Endothelial cell of umbilical vein (primary cell): ENCODE results near the gene LGR4. TPM values are rescaled to one million over a fixed set of nuclear protein-coding genes. Genes with fewer than 3 reads are reported as not detected.

Source experiments
- BruUV-seq: library from RNA; stranded (reverse); fragments of 400-500 nt; replicated peaks from 2 replicates; lab custom pipeline; 2021; lab: Mats Ljungman, UMichigan
- CTCF ChIA-PET: fragments of 300-600, 350-600 bp; sonication (Branson Sonifier 250); formaldehyde crosslinking; loops from one replicate; lab custom pipeline; 2021; ENCODE audit warnings: antibody characterized with exemption, inconsistent platforms; lab: Charles Lee
- POLR2A ChIA-PET: fragments of 300-600, 350-600 bp; sonication (Branson Sonifier 250); formaldehyde crosslinking; loops from one replicate; lab custom pipeline; 2021; ENCODE audit warnings: antibody characterized with exemption, inconsistent platforms; lab: Charles Lee
- DNase-seq: peaks from one replicate; pipeline ENCODE4 v3.0.0-alpha.2; 2011; ENCODE audit warnings: low read depth, low spot score
- FAIRE-seq: peaks from 2 replicates; lab custom pipeline; 2011; peaks lifted over from hg19 to GRCh38; lab: Jason Lieb, UNC
- H2AFZ ChIP-seq: 2 replicates; pipeline ENCODE4 v1.6.0; 2012; ENCODE audit warnings: low read depth, low read length, control low read depth, inconsistent platforms
- H3K27ac ChIP-seq: 2 replicates; pipeline ENCODE4 v1.5.1; 2011; ENCODE audit warnings: low read depth, mild to moderate bottlenecking, control low read depth, low read length, moderate library complexity; ENCODE audit not compliant: insufficient read depth
- H3K27me3 ChIP-seq, 2 experiments: 2 replicates each; pipeline versions ENCODE4 v1.6.0 to v1.6.1; 2011; ENCODE audit warnings: low read length in 2 of 2, mixed read lengths in 1 of 2; ENCODE audit not compliant: control insufficient read depth in 2 of 2, insufficient read depth in 2 of 2
- H3K36me3 ChIP-seq, 2 experiments: 2 replicates in 1 of 2; 3 replicates in 1 of 2; pipeline ENCODE4 v1.5.1; 2011; ENCODE audit warnings: low read length in 2 of 2, mild to moderate bottlenecking in 1 of 2, moderate library complexity in 1 of 2; ENCODE audit not compliant: control insufficient read depth in 2 of 2, insufficient read depth in 2 of 2; ENCODE audit errors: extremely low read depth in 1 of 2
- H3K4me1 ChIP-seq: 3 replicates; pipeline ENCODE4 v1.5.1; 2011; ENCODE audit warnings: mild to moderate bottlenecking, low read length; ENCODE audit not compliant: control insufficient read depth, insufficient read depth; ENCODE audit errors: extremely low read depth
- H3K4me2 ChIP-seq: 2 replicates; pipeline ENCODE4 v1.6.1; 2011; ENCODE audit warnings: low read length, control low read depth, mixed read lengths; ENCODE audit not compliant: insufficient read depth
- H3K4me3 ChIP-seq, 3 experiments: fragments of 200-600 bp in 1 of 3; sonication (generic), shearing (Covaris generic) in 1 of 3; replicated peaks in 1 of 3; 2 replicates each; pipeline ENCODE4 v1.5.1; 2011 to 2016; ENCODE audit warnings: control low read depth in 3 of 3, low read length in 3 of 3, mild to moderate bottlenecking in 2 of 3, inconsistent platforms in 1 of 3, low read depth in 1 of 3, moderate library complexity in 1 of 3; ENCODE audit not compliant: insufficient read depth in 1 of 3
- H3K79me2 ChIP-seq: 2 replicates; pipeline ENCODE4 v1.6.0; 2012; ENCODE audit warnings: low read length, inconsistent platforms; ENCODE audit not compliant: control insufficient read depth, insufficient read depth
- H3K9ac ChIP-seq: replicated peaks from 2 replicates; pipeline ENCODE3; 2011; ENCODE audit warnings: low read length, control low read depth; ENCODE audit not compliant: insufficient read depth; ENCODE audit errors: extremely low read depth
- H3K9me1 ChIP-seq: replicated peaks from 3 replicates; pipeline ENCODE4 v1.6.0; 2011; ENCODE audit warnings: mild to moderate bottlenecking, low read length; ENCODE audit not compliant: control insufficient read depth, insufficient read depth; ENCODE audit errors: extremely low read depth
- H3K9me3 ChIP-seq: replicated peaks from 2 replicates; pipeline ENCODE4 v1.5.1; 2012; ENCODE audit warnings: low read length, inconsistent platforms; ENCODE audit not compliant: control insufficient read depth, insufficient read depth
- H4K20me1 ChIP-seq: replicated peaks from 2 replicates; pipeline ENCODE3; 2011; ENCODE audit warnings: mild to moderate bottlenecking, low read length; ENCODE audit not compliant: control insufficient read depth, insufficient read depth; ENCODE audit errors: extremely low read depth
- EZH2 ChIP-seq: IDR thresholded peaks from 2 replicates; pipeline ENCODE4 v1.6.1; 2012; ENCODE audit warnings: borderline replicate concordance, low read depth, mild to moderate bottlenecking, moderate library complexity, low read length, inconsistent platforms; ENCODE audit not compliant: severe bottlenecking
- FOS ChIP-seq: IDR thresholded peaks from 2 replicates; pipeline ENCODE4 v1.6.1; 2011; ENCODE audit warnings: mild to moderate bottlenecking, low read length, moderate library complexity, borderline replicate concordance; ENCODE audit not compliant: insufficient read depth
- GATA2 ChIP-seq: IDR thresholded peaks from 2 replicates; pipeline ENCODE4 v1.7.0; 2011; ENCODE audit warnings: low read depth, mild to moderate bottlenecking, moderate library complexity, mixed read lengths, low read length; ENCODE audit not compliant: insufficient read length, insufficient read depth
- JUN ChIP-seq: IDR thresholded peaks from 2 replicates; pipeline ENCODE4 v1.6.1; 2011; ENCODE audit warnings: borderline replicate concordance, low read depth; ENCODE audit not compliant: insufficient read length, insufficient read depth
- MYC ChIP-seq: IDR thresholded peaks from one replicate; pipeline ENCODE4 v1.6.1; 2011; ENCODE audit warnings: mild to moderate bottlenecking, low read depth, low read length
- POLR2A ChIP-seq: IDR thresholded peaks from 2 replicates; pipeline ENCODE4 v1.6.1; 2012; ENCODE audit warnings: low read depth, mild to moderate bottlenecking, control low read depth, low read length
- POLR2AphosphoS5 ChIP-seq: IDR thresholded peaks from 2 replicates; pipeline ENCODE4 v1.6.1; 2012; ENCODE audit warnings: low read depth, mild to moderate bottlenecking, control low read depth, low read length, moderate library complexity; ENCODE audit not compliant: insufficient read depth
- dilution Hi-C: fragments of 300-500 bp; cut with MboI; formaldehyde crosslinking; loops from one replicate; pipeline ENCODE4 v1.15.0; 2019; ENCODE audit warnings: low sequenced_read_pairs; ENCODE audit not compliant: extremely low pct_ligation_motif_present
- intact Hi-C: fragments of 100-400 bp; cut with micrococcal nuclease; formaldehyde crosslinking; loops from one replicate; pipeline ENCODE4 v1.10.0; 2022
- polyA plus RNA-seq, 4 experiments: library from polyadenylated mRNA; depleted of rRNA in 3 of 4; stranded (reverse) in 3 of 4; unstranded in 1 of 4; fragments of >200 nt; gene quantifications; 2 replicates each; pipeline versions ENCODE4 v1.2.1 to v1.2.3, GENCODE V29; 2011 to 2012; ENCODE audit warnings: missing spikeins in 1 of 4
- total RNA-seq: library from RNA; stranded (reverse); gene quantifications from 2 replicates; pipeline ENCODE4 v1.2.3, GENCODE V29; 2021
- TF ChIP-seq, protein P1 (sequence below), 2 donors: IDR thresholded peaks; 1 replicate in 1 of 2; 2 replicates in 1 of 2; pipeline ENCODE4 v1.5.1; 2011; ENCODE audit warnings: low read length in 2 of 2, mild to moderate bottlenecking in 2 of 2, moderate library complexity in 2 of 2, control low read depth in 1 of 2, inconsistent platforms in 1 of 2, low read depth in 1 of 2; ENCODE audit not compliant: insufficient read depth in 1 of 2; ENCODE audit errors: extremely low read depth in 1 of 2
- TF ChIP-seq, protein P2 (sequence below): IDR thresholded peaks from 2 replicates; pipeline ENCODE4 v1.6.1; 2011; ENCODE audit not compliant: insufficient read depth, insufficient read length

The LGR4 gene
- total and polyA plus RNA-seq, 2 donors (not counting 3 experiments of a cell fraction or from before 2014, with no cell fraction given): 1.3 to 3.1 TPM

DNA sequence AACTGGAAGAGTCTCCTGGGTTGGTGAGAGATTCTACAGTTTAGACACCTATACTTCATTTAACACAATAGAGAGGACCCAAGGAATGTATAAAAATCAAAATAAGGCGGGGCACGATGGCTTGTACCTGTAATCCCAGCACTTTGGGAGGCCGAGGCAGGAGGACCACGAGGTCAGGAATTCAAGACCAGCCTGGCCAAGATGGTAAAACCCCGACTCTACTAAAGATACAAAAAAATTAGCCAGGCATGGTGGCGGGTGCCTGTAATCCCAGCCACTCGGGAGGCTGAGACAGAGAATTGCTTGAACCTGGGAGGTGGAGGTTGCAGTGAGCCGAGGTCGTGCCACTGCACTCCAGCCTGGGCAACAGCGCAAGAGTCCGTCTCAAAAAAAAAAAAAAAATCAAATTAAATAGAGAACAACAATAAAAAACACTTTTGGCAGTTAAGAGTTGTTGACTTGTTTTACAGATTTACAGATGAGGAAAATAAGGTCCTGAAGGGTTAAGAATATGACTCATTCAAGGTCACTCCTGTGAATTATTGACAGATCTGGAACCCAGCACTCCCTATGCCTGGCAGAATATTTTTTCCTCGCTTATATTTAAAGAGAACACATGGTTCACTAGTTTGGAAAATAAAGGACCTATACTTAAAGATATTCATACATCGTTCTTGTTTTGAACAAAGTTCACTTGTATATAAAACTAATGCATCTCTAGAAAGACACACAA, 5.2 kb downstream of the LGR4 start:
- intact Hi-C loops: no loop called here
- Histone ChIP-seq H3K4me3 (no peak overlapping the region), H3K79me2 (no peaks in the 10 kb centered on the region), H3K9me1 (no peaks in the 10 kb centered on the region), H3K36me3 (no peaks in the 10 kb centered on the region), H2AFZ (no peak overlapping the region), H3K4me2 (no peak overlapping the region), H3K9ac (no peak overlapping the region), H4K20me1 (no peaks in the 10 kb centered on the region), H3K27me3 (peaks cover 0 to 2% of the 10 kb centered on the region in 2 experiments), H3K27ac (no peak overlapping the region), H3K9me3 (no peaks in the 10 kb centered on the region), H3K4me1 (peaks cover 19% of the 10 kb centered on the region)
- TF ChIP-seq, protein P1, sequence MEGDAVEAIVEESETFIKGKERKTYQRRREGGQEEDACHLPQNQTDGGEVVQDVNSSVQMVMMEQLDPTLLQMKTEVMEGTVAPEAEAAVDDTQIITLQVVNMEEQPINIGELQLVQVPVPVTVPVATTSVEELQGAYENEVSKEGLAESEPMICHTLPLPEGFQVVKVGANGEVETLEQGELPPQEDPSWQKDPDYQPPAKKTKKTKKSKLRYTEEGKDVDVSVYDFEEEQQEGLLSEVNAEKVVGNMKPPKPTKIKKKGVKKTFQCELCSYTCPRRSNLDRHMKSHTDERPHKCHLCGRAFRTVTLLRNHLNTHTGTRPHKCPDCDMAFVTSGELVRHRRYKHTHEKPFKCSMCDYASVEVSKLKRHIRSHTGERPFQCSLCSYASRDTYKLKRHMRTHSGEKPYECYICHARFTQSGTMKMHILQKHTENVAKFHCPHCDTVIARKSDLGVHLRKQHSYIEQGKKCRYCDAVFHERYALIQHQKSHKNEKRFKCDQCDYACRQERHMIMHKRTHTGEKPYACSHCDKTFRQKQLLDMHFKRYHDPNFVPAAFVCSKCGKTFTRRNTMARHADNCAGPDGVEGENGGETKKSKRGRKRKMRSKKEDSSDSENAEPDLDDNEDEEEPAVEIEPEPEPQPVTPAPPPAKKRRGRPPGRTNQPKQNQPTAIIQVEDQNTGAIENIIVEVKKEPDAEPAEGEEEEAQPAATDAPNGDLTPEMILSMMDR (IDR thresholded peaks at IDR 0.05; ENCODE audit: extremely low read depth in 1 of 2, insufficient read depth in 1 of 2, low read depth in 1 of 2, low read length in 2 of 2): no peak
- TF ChIP-seq, protein P2, sequence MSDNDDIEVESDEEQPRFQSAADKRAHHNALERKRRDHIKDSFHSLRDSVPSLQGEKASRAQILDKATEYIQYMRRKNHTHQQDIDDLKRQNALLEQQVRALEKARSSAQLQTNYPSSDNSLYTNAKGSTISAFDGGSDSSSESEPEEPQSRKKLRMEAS: no peak
- no peak for TF ChIP-seq GATA2
- TF ChIP-seq FOS: no peak
- no peak for TF ChIP-seq MYC
- TF ChIP-seq POLR2AphosphoS5: no peak
- no peak for TF ChIP-seq POLR2A
- no peak for TF ChIP-seq EZH2
- no peak for TF ChIP-seq JUN
- DNase-seq: no peak
- peak; percentile 8 for FAIRE-seq
- ChIA-PET POLR2A (no interaction called here), CTCF (interaction anchor here (1.5 kb wide), 3 partner anchors 19 to 105 kb away, joined by 4 to 11 read pairs (median 8); partner anchors contain the start of gene CCDC34)
- dilution Hi-C loops: no loop called here
- BruUV-seq: no TSS peak
